ENCODE measurements around the gene TOMM20.

Gene TOMM20

DNA sequence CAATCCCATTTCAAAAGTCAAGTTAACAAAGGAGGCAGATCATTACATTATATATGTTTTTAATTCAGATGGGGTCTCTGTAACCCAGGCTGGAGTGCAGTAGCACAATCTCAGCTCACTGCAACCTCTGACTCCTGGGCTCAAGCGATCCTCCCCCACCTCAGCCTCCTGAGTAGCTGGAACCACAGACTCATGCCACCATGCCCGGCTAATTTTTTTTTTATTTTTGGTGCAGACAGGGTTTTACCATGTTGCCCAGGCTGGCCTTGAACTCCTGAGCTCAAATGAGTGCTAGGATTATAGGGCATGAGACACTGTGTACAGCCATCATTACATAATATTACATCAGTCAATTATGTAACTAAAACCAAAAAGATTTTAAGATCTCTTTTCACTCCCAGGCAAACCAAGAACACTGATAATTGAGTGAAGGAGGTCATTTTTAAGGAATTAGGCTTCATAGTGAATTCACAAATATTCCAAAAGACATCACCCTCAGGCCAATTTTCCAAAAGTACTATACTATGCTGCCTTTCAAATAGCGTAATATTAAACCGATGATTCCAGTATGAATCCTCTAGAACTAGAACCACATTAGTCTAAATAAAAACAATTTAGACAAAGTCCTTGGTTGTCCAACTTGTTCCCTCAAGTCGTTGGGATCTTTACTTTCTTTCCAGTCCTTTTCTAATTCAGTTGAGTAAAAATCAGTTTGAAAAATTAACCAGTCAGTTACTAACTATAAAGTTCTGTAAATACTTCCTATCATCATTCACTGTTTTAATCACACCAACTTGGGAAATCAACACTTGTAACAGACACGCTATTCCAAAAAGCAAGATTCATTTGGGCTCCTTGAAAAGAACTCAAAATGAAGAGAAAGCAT is 16.1 kb downstream of the TOMM20 start:
- TF ChIP-seq, protein P1, sequence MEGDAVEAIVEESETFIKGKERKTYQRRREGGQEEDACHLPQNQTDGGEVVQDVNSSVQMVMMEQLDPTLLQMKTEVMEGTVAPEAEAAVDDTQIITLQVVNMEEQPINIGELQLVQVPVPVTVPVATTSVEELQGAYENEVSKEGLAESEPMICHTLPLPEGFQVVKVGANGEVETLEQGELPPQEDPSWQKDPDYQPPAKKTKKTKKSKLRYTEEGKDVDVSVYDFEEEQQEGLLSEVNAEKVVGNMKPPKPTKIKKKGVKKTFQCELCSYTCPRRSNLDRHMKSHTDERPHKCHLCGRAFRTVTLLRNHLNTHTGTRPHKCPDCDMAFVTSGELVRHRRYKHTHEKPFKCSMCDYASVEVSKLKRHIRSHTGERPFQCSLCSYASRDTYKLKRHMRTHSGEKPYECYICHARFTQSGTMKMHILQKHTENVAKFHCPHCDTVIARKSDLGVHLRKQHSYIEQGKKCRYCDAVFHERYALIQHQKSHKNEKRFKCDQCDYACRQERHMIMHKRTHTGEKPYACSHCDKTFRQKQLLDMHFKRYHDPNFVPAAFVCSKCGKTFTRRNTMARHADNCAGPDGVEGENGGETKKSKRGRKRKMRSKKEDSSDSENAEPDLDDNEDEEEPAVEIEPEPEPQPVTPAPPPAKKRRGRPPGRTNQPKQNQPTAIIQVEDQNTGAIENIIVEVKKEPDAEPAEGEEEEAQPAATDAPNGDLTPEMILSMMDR (IDR thresholded peaks at IDR 0.05; ENCODE audit: borderline replicate concordance, control extremely low read depth, extremely low read depth, insufficient read depth, missing control alignments): no peak
- in situ Hi-C loops (cut with MboI; ENCODE audit: low sequenced_read_pairs, unreplicated experiment): loop anchor here (25.0 kb wide), 1 partner anchor 675 kb away; no protein-coding TSS in a partner anchor
- no peak for DNase-seq (ENCODE audit: low spot score)

DNA sequence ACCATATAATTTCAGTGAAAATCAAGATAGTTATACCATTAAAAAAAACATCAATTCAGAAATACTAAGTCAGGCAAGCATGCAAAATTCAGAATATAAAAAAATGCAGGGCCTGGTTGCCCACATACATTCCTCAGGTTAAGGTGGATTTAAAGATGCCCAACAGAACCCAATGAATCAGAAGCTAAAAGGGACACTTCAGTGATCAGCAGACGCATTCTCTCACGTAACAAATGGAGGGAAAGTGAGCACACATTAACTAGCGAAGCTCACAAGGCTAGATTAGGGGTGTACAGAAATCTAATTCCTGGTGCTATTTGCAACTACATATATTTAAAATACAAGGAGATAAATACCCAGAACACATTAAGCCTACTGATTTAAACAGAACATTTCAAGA is 17.5 kb downstream of the TOMM20 start:
- in situ Hi-C loops (cut with MboI; ENCODE audit: low sequenced_read_pairs, unreplicated experiment): loop anchor here (25.0 kb wide), 1 partner anchor 676 kb away; no protein-coding TSS in a partner anchor
- DNase-seq (ENCODE audit: low spot score): no peak

DNA sequence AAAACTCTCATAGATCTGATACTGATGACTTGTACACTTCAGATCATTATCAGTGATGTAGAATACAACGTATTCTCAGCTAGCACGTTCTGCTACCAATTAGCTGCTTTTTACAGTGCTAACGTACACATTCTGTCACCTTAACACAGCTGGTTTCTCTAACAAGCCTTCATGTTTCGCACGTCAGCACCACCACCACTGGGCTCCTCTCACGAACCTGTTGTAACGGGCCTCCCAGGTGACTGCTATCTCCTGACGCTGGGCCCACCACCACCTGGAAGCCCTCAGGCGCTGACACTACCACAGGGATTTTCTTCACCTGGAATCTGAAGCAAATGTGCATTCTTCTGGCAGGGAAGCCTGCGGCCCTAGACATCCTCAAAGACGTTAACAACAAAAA is 19.8 kb downstream of the TOMM20 start:
- in situ Hi-C loops (cut with MboI; ENCODE audit: low sequenced_read_pairs, unreplicated experiment): loop anchor here (25.0 kb wide), 1 partner anchor 678 kb away; no protein-coding TSS in a partner anchor
- DNase-seq (ENCODE audit: low spot score): no peak
- TF ChIP-seq, protein P1 (IDR thresholded peaks at IDR 0.05; ENCODE audit: borderline replicate concordance, control extremely low read depth, extremely low read depth, insufficient read depth, missing control alignments): no peak

More for the DNA sequence above, 17.5 kb downstream of the TOMM20 start:
- TF ChIP-seq, protein P1 (IDR thresholded peaks at IDR 0.05; ENCODE audit: borderline replicate concordance, control extremely low read depth, extremely low read depth, insufficient read depth, missing control alignments): no peak

DNA sequence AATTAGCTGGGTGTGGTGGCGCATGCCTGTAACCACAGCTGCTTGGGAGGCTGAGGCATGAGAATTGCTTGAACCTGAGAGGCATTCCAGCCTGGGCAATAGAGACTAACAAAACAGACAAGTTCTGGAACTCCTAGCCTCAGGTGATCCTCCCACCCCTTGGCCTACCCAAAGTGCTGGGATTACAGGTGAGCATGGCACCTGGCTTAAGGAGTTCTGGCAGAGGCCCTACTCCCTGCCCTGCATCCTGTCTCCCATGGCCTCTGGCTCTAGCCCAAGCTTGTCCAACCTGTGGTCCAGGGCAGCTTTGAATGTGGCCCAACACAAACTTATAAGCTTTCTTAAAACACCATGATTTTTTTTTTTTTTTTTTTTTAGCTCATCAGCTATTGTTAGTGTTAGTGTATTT is 20.4 kb downstream of the TOMM20 start:
- no peak for DNase-seq (ENCODE audit: low spot score)
- in situ Hi-C loops (cut with MboI; ENCODE audit: low sequenced_read_pairs, unreplicated experiment): loop anchor here (25.0 kb wide), 1 partner anchor 679 kb away; no protein-coding TSS in a partner anchor
- TF ChIP-seq, protein P1 (IDR thresholded peaks at IDR 0.05; ENCODE audit: borderline replicate concordance, control extremely low read depth, extremely low read depth, insufficient read depth, missing control alignments): no peak

DNA sequence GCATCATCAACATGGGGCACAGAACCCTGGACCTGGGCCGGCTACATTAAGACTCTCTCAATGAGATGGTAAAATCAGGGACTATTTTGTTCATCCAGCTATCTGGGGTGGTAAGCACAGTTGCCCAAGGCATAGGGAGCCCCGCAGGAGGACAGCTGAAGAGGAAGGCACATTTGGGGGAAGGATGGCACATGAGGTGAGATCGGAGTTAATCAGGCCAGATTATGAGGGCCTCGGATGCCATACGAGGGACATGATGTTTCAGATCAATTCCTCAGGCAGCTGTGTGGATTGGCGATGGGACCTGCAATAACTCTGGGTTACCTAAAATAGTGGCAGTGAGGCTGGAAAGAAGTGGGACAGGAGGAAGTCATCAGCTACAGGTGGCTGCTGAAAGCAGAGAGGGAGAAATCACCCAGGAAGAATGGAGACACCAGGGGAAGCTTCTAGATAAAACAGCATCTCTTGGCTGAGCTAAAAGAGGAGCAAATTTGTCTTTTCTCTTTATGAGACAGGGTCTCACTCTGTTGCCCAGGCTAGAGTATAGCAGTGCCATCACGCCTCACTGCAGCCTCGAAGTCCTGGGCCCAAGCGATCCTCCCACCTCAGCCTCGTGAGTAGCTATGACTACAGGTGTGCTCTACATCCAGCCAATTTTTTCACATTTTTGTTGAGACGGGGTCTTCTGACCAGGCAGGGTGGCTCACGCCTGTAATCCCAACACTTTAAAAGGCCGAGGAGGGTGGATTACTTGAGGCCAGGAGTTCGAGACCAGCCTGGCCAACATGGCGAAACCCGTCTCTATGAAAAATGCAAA is 21.1 kb downstream of the TOMM20 start:
- TF ChIP-seq, protein P1 (IDR thresholded peaks at IDR 0.05; ENCODE audit: borderline replicate concordance, control extremely low read depth, extremely low read depth, insufficient read depth, missing control alignments): no peak
- no peak for DNase-seq (ENCODE audit: low spot score)
- in situ Hi-C loops (cut with MboI; ENCODE audit: low sequenced_read_pairs, unreplicated experiment): loop anchor here (25.0 kb wide), 1 partner anchor 680 kb away; no protein-coding TSS in a partner anchor

DNA sequence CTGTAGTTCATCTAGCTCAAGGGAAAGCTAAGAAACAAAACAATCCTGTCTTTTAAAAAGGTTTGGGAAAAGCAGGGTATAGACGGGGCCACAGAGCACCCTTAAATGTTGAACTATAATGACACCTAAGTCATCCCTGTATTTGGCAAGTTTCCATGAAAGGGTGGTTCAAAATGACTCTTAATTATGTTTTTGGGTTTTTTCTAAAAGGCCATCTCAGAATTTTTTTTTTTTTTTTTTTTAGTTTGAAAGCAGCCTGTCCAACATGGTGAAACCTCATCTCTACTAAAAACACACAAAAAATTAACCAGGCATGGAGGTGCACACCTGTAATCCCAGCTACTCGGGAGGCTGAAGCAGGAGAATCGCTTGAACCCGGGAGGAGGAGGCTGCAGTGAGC is 22.2 kb downstream of the TOMM20 start:
- TF ChIP-seq, protein P1 (IDR thresholded peaks at IDR 0.05; ENCODE audit: borderline replicate concordance, control extremely low read depth, extremely low read depth, insufficient read depth, missing control alignments): no peak
- DNase-seq (ENCODE audit: low spot score): no peak
- in situ Hi-C loops (cut with MboI; ENCODE audit: low sequenced_read_pairs, unreplicated experiment): loop anchor here (25.0 kb wide), 1 partner anchor 681 kb away; no protein-coding TSS in a partner anchor

Measured in GM13976 (cell line).